ENCODE results near the gene PCDHGC5. TPM values are rescaled to one million over a fixed set of nuclear protein-coding genes. Genes with fewer than 3 reads are reported as not detected.

The PCDHGC5 gene
- total RNA-seq, 1 donor from 2014 or later, result 7.7 TPM

- FAIRE-seq, result no peak
- peak overlapping the region; percentile 75 for H3K27ac Mint-ChIP-seq (ENCODE audit: unreplicated experiment)
- peak overlapping the region; percentile 78 for H3K4me2 ChIP-seq (ENCODE audit: low read length)
These were observed 6.0 kb downstream of the PCDHGC5 start for GRCh38 chr5:141494761-141495452.

GRCh38 chr5:141495453-141495811 lies 6.6 kb downstream of the PCDHGC5 start:
- H3K27me3 ChIP-seq (ENCODE audit: insufficient read depth, low read length), result no peaks in the 10 kb centered on the region
- Mint-ChIP-seq H3K4me3 (ENCODE audit: unreplicated experiment) (peak overlapping the region; percentile 34), H3K27ac (ENCODE audit: unreplicated experiment) (peak overlapping the region; percentile 75), H3K27me3 (ENCODE audit: low read depth, unreplicated experiment) (no peaks in the 10 kb centered on the region), H3K4me1 (ENCODE audit: low read depth, unreplicated experiment) (peaks cover 30% of the 10 kb centered on the region), H3K9me3 (ENCODE audit: unreplicated experiment) (peaks cover 4% of the 10 kb centered on the region), H3K36me3 (ENCODE audit: low read depth, unreplicated experiment) (peaks cover 15% of the 10 kb centered on the region)
- no peak for DNase-seq (ENCODE audit: low read depth)
- peaks cover 32% of the 10 kb centered on the region for H3K4me1 ChIP-seq (ENCODE audit: insufficient read depth, low read length)
- no peaks in the 10 kb centered on the region for H3K9me3 ChIP-seq (ENCODE audit: insufficient read depth, low read depth, low read length)
- H3K4me3 ChIP-seq (ENCODE audit: insufficient read depth, low read depth, low read length), result no peak overlapping the region
- H2AFZ ChIP-seq (ENCODE audit: low read depth, low read length), result peak overlapping the region; percentile 29
- no peak for FAIRE-seq
- H3K79me2 ChIP-seq (ENCODE audit: insufficient read depth, low read length), result peaks cover 34% of the 10 kb centered on the region
- H4K20me1 ChIP-seq (ENCODE audit: insufficient read depth, low read length), result peaks cover 8% of the 10 kb centered on the region
- peaks cover 6% of the 10 kb centered on the region for H3K36me3 ChIP-seq (ENCODE audit: insufficient read depth, low read length)
- peak overlapping the region; percentile 78 for H3K27ac ChIP-seq (ENCODE audit: low read depth, low read length)
- peak overlapping the region; percentile 78 for H3K4me2 ChIP-seq (ENCODE audit: low read length)
- no peak for TF ChIP-seq EZH2 (IDR thresholded peaks at IDR 0.05; ENCODE audit: insufficient read depth, low read length)
- TF ChIP-seq, protein P1, sequence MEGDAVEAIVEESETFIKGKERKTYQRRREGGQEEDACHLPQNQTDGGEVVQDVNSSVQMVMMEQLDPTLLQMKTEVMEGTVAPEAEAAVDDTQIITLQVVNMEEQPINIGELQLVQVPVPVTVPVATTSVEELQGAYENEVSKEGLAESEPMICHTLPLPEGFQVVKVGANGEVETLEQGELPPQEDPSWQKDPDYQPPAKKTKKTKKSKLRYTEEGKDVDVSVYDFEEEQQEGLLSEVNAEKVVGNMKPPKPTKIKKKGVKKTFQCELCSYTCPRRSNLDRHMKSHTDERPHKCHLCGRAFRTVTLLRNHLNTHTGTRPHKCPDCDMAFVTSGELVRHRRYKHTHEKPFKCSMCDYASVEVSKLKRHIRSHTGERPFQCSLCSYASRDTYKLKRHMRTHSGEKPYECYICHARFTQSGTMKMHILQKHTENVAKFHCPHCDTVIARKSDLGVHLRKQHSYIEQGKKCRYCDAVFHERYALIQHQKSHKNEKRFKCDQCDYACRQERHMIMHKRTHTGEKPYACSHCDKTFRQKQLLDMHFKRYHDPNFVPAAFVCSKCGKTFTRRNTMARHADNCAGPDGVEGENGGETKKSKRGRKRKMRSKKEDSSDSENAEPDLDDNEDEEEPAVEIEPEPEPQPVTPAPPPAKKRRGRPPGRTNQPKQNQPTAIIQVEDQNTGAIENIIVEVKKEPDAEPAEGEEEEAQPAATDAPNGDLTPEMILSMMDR (IDR thresholded peaks at IDR 0.05; ENCODE audit: insufficient read depth, low read depth, low read length), result no peak
- peak overlapping the region; percentile 80 for H3K9ac ChIP-seq (ENCODE audit: low read length)

More at GRCh38 chr5:141494761-141495452, 6.0 kb downstream of the PCDHGC5 start:
- H3K9ac ChIP-seq (ENCODE audit: low read length), result peak overlapping the region; percentile 80
- H3K27ac ChIP-seq (ENCODE audit: low read depth, low read length), result peak overlapping the region; percentile 78
- Mint-ChIP-seq H3K4me3 (ENCODE audit: unreplicated experiment) (peak overlapping the region; percentile 45), H3K4me1 (ENCODE audit: low read depth, unreplicated experiment) (peaks cover 30% of the 10 kb centered on the region), H3K36me3 (ENCODE audit: low read depth, unreplicated experiment) (peaks cover 18% of the 10 kb centered on the region), H3K27me3 (ENCODE audit: low read depth, unreplicated experiment) (no peaks in the 10 kb centered on the region), H3K9me3 (ENCODE audit: unreplicated experiment) (peaks cover 4% of the 10 kb centered on the region)
- H3K4me3 ChIP-seq (ENCODE audit: insufficient read depth, low read depth, low read length), result peak overlapping the region; percentile 46
- peak; percentile 43 for DNase-seq (ENCODE audit: low read depth)
- H4K20me1 ChIP-seq (ENCODE audit: insufficient read depth, low read length), result peaks cover 14% of the 10 kb centered on the region
- peaks cover 33% of the 10 kb centered on the region for H3K4me1 ChIP-seq (ENCODE audit: insufficient read depth, low read length)
- H3K9me3 ChIP-seq (ENCODE audit: insufficient read depth, low read depth, low read length), result no peaks in the 10 kb centered on the region
- TF ChIP-seq, protein P1 (IDR thresholded peaks at IDR 0.05; ENCODE audit: insufficient read depth, low read depth, low read length), result no peak
- TF ChIP-seq EZH2 (IDR thresholded peaks at IDR 0.05; ENCODE audit: insufficient read depth, low read length), result no peak
- H3K36me3 ChIP-seq (ENCODE audit: insufficient read depth, low read length), result peaks cover 6% of the 10 kb centered on the region
- peak overlapping the region; percentile 29 for H2AFZ ChIP-seq (ENCODE audit: low read depth, low read length)
- H3K27me3 ChIP-seq (ENCODE audit: insufficient read depth, low read length), result no peaks in the 10 kb centered on the region
- peaks cover 40% of the 10 kb centered on the region for H3K79me2 ChIP-seq (ENCODE audit: insufficient read depth, low read length)

DNA sequence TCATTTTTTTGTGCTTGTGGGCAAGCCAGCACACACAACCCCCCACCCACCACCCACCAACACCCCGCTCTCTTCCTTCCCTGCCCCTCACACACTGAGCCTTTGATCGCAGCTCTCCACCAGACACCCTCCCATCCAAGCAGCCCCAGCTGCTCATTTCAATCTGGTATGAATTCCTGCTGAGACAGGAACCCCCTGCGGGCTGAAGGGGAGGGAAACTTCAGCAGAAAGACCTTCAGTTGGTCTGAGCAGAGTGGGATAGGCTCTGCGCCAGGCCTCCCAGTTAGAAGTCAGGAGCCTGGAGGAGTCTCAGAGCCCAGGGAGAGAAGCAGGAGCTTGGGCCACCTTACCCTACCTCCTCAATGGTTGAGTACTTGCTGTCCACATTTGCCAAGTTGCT lies 7.2 kb downstream of the PCDHGC5 start:
- no peak overlapping the region for H3K4me3 Mint-ChIP-seq (ENCODE audit: unreplicated experiment)
- Histone ChIP-seq H3K4me3 (ENCODE audit: insufficient read depth, low read depth, low read length) (no peak overlapping the region), H3K27ac (ENCODE audit: low read depth, low read length) (peak overlapping the region; percentile 78), H3K4me2 (ENCODE audit: low read length) (peak overlapping the region; percentile 78), H3K36me3 (ENCODE audit: insufficient read depth, low read length) (peaks cover 6% of the 10 kb centered on the region), H3K9ac (ENCODE audit: low read length) (peak overlapping the region; percentile 80), H3K79me2 (ENCODE audit: insufficient read depth, low read length) (peaks cover 28% of the 10 kb centered on the region), H3K27me3 (ENCODE audit: insufficient read depth, low read length) (no peaks in the 10 kb centered on the region), H3K4me1 (ENCODE audit: insufficient read depth, low read length) (peaks cover 32% of the 10 kb centered on the region), H3K9me3 (ENCODE audit: insufficient read depth, low read depth, low read length) (no peaks in the 10 kb centered on the region), H2AFZ (ENCODE audit: low read depth, low read length) (no peak overlapping the region), H4K20me1 (ENCODE audit: insufficient read depth, low read length) (peaks cover 2% of the 10 kb centered on the region)
- peaks cover 30% of the 10 kb centered on the region for H3K4me1 Mint-ChIP-seq (ENCODE audit: low read depth, unreplicated experiment)
- H3K27ac Mint-ChIP-seq (ENCODE audit: unreplicated experiment), result peak overlapping the region; percentile 75
- FAIRE-seq (peak; percentile 26), DNase-seq (ENCODE audit: low read depth) (peak; percentile 55)
- no peaks in the 10 kb centered on the region for H3K27me3 Mint-ChIP-seq (ENCODE audit: low read depth, unreplicated experiment)
- no peak for TF ChIP-seq EZH2 (IDR thresholded peaks at IDR 0.05; ENCODE audit: insufficient read depth, low read length)
- TF ChIP-seq, protein P1 (IDR thresholded peaks at IDR 0.05; ENCODE audit: insufficient read depth, low read depth, low read length), result no peak
- peaks cover 12% of the 10 kb centered on the region for H3K36me3 Mint-ChIP-seq (ENCODE audit: low read depth, unreplicated experiment)
- peaks cover 2% of the 10 kb centered on the region for H3K9me3 Mint-ChIP-seq (ENCODE audit: unreplicated experiment)
